NCI-H1105 (cell line): ENCODE measurements around the gene ZFYVE27.
A peak's percentile ranks its signal among the peaks of the same experiment; 100 is the strongest.

ENCODE experiments used
- DNase-seq: peaks from one replicate; lab custom pipeline; 2025; lab: John Stamatoyannopoulos, UW

Gene ZFYVE27

DNA sequence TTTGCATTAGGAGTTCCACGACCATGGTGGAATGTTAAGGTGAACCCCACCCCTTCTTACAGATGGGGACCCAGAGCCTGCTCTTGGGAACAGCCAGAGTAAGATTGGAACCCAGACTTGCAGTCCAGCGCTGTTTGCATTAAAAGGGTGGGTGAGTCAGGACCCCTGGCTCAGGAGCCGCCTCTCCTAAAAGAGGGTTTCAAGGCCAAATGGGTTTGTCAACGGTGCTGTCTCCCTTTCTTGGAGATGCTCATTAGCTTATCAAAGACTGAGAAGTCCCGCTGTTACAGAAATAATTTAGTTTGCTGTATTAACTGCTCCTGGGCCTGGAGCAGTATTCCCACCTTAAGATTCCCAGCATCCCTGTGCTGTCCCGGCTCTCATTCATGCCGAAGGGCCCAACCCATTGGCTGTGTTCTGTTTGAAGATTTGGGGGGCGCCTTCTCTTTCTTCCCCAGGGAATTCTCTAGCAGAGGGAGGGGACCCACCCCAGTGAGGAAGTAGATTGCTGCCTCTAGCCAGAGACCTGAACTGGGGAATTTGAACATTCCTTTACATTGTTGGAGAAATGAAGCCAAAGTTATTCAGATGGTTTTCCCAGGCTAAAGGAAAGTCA, 21.6 kb upstream of the ZFYVE27 start:
- DNase-seq, result no peak

GRCh38 chr10:97717627-97718026, 19.3 kb upstream of the ZFYVE27 start:
- no peak for DNase-seq

DNA sequence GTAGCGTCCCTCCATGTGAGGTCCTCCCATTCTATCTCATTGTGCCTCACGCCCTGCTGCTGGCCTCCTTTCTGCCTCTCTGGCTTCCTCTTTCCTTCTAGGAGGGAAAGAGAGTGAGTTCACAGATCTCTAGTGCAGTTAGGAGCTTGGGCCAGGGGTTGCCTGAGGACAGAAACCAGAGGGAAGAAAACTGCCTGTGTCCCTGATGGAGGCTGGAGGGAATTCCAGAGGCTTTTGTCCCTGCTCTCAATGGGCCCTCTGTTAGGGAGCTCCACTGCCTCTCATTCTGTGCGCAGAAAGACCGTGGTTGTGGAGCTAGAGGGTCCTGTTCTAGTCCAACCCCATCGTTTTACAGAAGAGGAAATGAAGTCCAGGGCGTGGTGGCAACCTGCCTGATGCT, 18.8 kb upstream of the ZFYVE27 start:
- no peak for DNase-seq

GRCh38 chr10:97718659-97719142, 18.2 kb upstream of the ZFYVE27 start:
- peak; percentile 73 for DNase-seq

DNA sequence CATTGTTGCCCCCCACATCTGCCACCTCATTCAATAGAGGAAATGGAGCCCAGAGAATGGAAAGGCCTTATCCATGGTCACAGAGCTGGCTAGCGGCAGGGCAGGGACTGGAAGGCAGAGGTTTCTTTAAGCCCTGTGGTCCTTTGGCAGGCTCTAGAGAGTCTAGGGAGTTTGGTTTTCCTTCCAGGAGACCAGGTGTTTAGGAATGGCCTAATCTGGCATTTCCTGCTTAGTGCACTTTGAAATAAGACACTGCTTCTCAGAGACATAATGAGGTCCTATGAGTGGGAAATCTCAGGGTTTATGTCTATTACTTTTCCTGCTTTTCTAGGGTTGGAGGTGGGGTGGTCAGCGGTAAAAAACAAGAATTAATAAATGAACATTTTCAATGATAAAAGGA, 17.3 kb upstream of the ZFYVE27 start:
- DNase-seq, result no peak

- no peak for DNase-seq
These were observed 14.8 kb upstream of the ZFYVE27 start for GRCh38 chr10:97721871-97722780.

DNA sequence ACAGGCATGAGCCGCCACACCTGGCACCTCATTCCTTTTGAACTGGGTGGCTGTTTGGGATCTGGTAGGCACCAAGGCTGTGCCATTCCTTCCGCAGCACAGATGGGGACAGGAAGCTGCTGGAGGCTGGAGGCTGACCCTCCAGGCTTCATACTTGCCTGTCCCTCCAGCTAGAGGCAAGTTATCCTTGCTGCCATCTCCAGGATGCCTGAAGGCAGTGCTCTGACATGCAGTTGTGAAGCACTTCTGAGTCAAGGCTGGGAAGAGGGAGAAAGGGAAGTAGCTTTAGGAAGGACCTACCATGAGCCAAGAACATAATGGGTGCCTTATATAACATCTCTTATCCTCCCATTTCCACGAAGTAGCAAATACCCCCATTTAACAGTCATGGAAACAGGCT, 13.9 kb upstream of the ZFYVE27 start:
- DNase-seq, result no peak

GRCh38 chr10:97724341-97724941, 12.5 kb upstream of the ZFYVE27 start:
- DNase-seq, result no peak

GRCh38 chr10:97726636-97727178, 10.2 kb upstream of the ZFYVE27 start:
- no peak for DNase-seq

GRCh38 chr10:97729014-97729413, 7.9 kb upstream of the ZFYVE27 start:
- DNase-seq, result no peak

DNA sequence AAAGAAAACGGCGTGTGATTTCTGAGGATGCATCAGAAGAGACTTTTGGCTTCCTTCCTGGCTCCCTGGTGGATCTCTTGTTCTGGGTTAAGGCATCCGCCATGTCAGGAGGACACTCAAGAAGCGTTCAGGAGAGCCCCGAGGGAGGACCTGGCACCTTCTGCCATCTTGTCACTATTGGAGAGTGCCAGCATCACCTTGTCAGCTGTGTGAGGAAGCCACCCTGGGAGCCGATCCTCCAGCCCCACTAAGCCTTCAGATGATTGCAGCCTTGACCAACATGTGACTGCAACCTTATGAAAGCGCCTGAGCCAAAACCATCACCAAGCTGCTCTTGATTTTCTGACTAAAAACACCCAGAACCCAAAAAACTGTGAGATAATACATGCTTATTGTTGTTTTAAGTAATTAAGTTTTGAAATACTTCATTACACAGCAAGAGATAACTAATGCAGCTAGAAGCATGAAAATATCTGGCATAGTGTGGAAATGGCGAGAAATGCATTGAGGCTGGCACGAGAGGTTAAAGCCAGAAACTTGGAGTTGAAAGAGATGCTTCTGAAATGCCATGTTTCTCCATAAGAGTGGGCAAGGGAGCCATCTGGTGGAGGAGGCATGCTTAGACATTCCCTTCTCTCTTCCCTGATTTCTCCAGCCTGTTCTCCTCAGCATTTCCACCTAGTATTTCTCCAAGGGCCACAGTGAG, 5.4 kb upstream of the ZFYVE27 start:
- peak; percentile 27 for DNase-seq

DNA sequence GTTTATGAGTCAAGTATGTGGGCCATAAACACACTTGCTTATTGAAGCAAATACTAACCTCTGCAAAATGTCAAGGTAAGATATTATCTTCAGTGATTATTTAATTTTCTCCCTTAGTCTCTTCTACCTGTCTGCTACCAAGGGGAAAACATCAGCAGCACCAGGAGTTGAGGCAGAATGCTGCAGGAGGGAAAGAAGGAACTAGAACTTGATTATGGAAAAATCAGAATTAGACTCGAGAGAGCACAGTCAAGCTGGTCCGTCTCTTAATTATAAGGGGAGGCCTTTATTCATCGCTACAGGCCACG, 4.9 kb upstream of the ZFYVE27 start:
- no peak for DNase-seq

DNA sequence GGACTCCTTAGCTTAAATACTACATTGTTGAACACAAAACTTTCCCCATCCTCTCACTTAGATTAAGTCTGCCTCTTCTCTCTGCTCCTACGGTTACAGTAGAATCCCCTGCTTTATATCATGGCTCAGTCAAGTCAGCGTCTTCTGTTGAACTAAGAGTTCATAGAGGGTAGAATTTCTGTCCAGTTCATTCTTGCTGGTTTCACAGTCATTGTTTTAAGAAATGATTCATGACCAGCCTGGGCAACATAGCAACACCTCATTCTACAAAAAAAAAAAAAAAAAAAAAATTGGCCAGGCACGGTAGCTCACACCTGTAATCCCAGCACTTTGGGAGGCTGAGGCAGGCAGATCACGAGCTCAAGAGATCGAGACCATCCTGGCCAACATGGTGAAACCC, 3.7 kb upstream of the ZFYVE27 start:
- DNase-seq, result no peak

DNA sequence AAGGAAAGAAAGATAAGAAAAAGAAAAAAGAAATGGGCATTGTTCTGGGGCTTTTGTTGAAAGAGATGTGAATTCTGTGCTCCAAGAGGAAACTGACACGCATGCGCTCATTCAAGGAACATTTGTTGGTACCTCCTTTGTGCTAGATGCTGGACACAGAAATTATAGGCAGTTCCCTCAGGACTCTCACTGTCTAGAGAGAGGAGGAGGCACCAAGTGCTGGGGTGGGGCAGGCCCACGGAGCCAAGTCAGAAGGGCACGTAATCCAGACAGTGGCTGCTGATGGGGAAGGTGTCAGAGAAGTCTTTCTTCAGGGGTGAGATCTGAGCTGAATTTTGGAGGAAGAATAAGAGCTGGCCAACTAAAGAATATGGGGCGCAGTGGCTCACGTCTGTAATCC, 2.9 kb upstream of the ZFYVE27 start:
- DNase-seq, result no peak

DNA sequence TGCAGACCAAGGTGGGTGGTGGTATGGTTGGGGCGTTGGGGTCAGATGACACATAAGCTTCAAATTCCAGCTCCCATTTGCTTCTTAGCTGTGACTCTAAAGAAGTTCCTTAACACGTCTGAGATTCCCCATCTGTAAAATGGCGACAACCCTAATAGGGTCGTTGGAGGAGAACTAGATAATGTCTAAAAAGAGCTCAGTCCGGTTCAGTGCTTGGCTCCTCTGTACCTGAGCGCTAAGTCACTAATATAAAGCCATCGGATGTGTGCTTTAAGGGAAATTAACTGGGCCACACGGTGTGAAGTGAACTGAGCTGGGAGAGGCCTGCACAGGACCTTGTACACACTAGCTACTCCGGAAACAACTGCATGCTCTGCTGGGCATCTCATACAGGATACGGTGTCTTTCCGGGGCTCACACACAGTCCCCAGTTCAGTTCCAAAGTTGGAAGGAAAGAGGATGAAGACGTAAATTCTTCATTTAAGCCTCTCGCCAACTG, 476 bp upstream of the ZFYVE27 start:
- no peak for DNase-seq

GRCh38 chr10:97737770-97738265, 890 bp downstream of the ZFYVE27 start:
- no peak for DNase-seq

DNA sequence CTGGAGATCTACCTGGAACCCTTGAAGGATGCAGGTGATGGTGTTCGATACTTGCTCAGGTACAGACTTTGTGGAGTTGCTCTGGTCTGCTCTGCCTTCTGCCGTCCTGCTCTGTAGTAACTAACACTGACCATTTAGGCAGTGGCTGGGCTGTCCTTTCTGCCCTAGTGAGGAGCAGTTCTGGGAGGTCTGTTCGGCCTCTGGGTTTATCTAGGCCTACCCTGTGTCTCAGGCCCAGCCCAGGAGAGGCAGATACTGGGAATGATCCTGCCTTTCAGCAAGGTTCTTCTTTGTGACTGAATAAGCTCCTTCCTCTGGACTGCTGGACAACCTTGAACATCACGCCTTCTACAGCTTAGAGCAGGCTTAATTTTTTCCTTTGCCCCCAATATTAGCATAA, 1.7 kb downstream of the ZFYVE27 start:
- no peak for DNase-seq

DNA sequence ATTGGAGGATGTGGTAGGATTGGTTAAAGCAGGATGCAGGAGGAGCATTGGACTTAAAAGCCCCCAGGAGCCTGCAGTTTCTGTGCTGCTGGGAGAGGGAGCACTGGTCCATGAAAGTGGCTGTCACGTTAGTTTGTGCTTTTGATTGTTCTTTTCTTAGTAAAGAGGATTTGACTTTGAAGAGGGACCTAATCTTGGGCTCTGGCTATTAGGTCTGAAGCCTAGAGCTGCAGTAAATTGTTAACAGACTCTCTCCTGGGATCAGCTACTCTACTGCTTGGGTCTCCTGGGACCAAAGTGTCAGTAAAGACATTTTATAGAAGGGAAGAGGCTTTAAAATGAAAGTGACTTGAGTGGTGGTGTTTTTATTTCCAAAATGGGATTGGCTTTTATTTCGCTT, 3.7 kb downstream of the ZFYVE27 start:
- DNase-seq, result no peak

DNA sequence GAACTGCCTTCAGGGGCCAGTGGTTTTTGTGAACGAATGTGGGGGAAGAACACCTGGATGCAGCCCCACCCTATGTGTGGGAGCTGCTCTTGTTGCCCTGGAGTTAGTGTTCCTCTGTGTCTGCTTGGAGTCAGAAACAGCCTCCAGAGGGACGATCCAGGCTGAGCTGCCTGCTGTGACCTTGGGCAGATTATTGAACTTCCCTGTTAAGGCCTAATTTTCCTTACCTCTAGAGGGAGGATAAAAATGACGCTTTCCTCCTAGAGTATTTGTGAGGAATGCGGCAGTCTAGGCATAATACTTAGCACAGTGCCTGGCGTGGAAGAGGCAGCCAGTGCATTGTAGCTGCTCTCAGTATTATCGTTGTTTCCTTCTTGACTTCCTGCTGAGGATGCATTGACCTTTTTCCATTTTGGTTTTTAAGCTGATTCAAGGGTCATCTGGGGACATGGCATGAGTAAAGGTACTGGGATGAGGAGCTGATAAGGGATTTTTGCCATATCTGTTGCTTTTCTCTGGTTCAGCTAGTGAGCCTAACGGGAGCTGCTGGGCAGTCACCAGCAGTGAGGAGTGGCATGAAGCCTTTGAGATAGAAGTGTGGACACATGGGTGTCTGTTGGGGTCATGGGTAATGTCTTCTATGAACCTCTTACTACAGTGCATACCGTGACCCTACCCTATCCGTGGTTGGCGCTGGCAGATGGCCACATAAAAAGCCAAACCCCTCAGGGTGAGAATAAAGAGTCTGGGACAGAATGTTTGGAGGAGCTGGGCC, 6.4 kb downstream of the ZFYVE27 start:
- no peak for DNase-seq

GRCh38 chr10:97744405-97745035, 7.6 kb downstream of the ZFYVE27 start:
- no peak for DNase-seq

DNA sequence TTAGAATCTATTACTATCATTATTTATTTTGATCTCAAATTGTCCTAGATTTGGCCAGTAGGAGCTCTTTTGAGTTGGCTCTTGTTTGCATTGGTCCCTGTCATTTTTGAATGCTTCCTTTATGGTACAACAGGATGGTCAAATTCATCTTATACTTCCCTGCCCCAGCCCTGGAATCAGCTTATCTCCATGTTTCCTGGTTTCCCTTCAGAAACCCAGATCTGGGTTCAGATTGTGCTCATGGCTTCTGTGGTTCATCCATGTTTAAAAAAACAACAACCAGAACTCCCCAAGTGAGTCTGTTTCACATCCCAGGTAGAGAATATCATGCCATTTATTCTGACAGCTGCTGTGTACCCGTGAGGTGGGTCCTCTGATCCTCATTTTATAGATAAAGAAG, 10.6 kb downstream of the ZFYVE27 start:
- DNase-seq, result no peak
